Body of pancreas (tissue), 4 donors: ENCODE measurements around the gene TMEM269.

Experiments used
- CTCF ChIP-seq, 7 experiments: fragments of 450-650 bp in 4 of 7; fragments of 200-600 bp in 3 of 7; sonication (generic) in 3 of 7; IDR thresholded peaks; one replicate each; pipeline ENCODE4 v1.5.1; 2016 to 2019; ENCODE audit warnings: antibody characterized with exemption in 7 of 7
- POLR2A ChIP-seq, 3 donors: fragments of 450-650 bp; IDR thresholded peaks; one replicate each; pipeline ENCODE4 v1.6.1; 2016; ENCODE audit warnings: antibody characterized with exemption in 3 of 3, mild to moderate bottlenecking in 2 of 3

GRCh38 chr1:42738678-42739226 is 46.0 kb upstream of the TMEM269 start:
- no peak for TF ChIP-seq CTCF (IDR thresholded peaks at IDR 0.05)
- no peak for TF ChIP-seq POLR2A (IDR thresholded peaks at IDR 0.05)
